ENCODE data around the gene IP6K1.
"Not testable (repeated sequence)": the region's sequence is repeated elsewhere in the genome, so short reads cannot be mapped to it uniquely, and the experiment has no call there.

Gene IP6K1

DNA sequence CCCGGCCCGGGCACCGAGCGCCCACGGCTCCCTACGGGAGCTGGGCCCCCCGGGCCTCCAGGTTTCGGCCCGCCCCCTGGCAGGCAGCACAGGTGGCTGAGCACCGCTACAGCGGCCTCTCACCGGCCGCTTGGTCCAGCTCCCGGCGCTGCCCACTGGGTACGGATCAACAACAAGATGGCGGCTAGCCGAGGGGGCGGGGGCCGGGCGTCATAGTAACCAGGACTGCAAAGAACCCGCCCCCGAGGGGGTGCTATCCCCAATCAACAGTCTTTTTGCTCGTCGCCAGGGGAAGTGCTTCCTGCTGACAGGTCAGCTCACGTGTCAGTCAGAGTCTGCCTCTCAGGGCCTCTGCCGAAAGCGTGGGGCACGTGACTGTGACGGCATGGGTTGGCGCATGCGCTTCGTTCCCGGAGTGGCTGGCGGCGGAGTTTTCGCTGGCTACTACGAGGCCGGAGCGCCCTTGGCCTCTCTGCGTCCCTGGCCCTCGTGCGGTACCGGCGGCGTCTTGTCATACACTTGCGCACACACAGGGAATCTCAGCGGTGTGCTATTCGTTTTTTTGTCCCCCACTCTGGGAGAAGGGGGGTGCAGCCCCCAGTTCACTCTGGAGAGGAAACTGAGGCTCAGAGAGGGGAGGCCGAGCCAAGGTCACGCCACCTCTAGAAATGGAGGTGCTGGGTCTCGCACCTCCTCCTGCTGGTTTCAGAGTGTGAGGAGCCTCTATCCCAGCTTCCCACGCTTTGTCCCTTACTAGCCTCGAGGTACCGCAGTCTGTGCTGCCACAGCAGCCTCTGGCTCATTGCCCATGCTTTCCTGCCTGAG is at the start of gene IP6K1:
Gene IP6K1 (minus strand): TSS at position 186 of the 825 bp plus-strand sequence. CDS start 38,502 bp downstream, outside the sequence.
- peak; percentile 100 for DNase-seq (ENCODE audit: low read depth in 2 of 2)

DNA sequence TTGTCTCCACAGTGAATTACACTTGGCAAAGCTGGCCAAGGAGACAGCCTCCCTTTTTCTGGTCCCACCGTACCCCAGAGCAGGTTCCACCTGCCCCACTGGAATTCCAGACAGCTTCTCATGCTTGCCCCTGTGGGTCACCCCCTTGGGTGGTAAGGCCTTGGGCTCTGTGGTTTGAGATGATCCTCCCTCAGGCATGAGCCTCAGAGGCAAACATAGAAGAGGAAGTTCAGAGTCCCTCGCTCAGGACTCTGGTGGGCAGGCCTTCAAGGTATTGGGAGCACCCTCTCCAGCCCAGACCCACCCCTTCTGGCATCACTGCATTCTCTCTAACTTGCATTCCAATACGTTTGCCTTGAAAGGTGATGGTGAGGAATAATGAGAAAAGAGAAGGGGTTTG is 45.0 kb upstream of the IP6K1 start:
- DNase-seq (ENCODE audit: low read depth in 2 of 2): no peak

DNA sequence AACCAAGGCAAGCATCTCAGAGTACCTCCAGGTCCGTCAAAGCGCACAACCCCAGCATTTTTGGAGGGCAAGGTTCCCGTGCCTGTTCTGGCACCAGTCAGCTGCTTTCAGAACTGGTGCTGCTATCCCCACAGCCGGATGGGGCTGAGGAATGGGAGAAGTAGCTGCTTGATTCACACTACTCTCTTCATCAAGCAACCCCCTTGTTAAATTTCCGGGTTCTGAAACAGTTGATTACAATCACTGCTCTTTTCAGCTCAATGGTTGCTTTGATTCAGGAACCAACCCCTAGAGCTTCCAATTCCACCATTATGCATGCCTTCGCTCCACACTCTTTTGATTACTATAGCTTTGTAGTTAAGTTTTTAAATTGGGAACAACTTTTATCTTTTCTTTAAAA is 39.7 kb upstream of the IP6K1 start:
- no peak for DNase-seq (ENCODE audit: low read depth in 2 of 2)

DNA sequence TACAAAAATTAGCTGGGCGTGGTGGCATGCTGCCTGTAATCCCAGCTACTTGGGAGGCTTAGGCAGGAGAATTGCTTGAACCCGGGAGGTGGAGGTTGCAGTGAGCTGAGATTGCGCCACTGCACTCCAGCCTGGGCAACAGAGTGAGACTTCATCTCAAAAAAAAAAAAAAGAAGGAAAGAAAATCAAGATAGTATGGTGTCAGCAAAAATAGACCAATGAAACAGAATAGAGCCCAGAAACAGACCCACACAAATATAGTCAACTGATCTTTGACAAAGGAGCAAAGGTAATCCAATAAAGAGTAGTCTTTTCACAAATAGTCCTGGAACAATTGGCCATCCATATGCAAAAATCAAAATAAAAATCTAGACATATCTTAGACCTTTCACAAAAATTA is 36.8 kb upstream of the IP6K1 start:
- DNase-seq (ENCODE audit: low read depth in 2 of 2): not testable (repeated sequence)

DNA sequence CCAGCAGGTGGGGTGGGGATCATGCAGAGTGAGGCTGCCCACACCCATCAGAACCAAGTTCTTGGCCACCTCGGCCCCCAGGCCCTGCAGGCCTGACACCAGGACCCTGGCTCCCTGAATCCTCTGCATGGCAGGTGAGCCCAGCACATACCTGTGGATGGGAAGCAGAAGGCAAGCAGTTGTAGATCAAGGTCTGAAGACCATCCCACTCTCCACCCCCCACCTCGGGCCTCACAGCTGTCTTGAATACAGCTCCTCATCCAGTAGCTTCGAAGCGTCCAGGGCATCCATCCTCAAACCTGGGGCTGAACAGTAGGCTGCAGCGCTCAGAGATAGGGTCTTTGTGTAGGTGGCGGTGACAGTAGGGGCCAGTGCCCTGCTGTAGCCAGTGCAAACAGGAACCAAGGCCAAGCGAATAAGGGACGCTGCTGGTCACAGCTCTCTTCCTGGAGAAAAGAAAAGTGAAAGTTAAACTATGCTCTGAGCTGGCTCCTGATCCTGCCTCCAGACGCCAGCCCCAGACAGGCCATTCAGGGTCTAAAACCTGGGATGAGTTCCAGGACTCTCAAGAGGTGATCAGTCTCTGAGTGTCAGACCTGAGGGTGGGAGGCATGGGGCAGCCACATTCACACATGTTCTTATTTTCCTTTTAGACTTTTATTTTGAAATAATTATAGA is 27.3 kb upstream of the IP6K1 start, which contains the start of gene UBA7:
Gene UBA7 (minus strand): TSS at position 457 of the 678 bp plus-strand sequence. CDS start 166 bp downstream, at position 291.
- no peak for DNase-seq (ENCODE audit: low read depth in 2 of 2)

DNA sequence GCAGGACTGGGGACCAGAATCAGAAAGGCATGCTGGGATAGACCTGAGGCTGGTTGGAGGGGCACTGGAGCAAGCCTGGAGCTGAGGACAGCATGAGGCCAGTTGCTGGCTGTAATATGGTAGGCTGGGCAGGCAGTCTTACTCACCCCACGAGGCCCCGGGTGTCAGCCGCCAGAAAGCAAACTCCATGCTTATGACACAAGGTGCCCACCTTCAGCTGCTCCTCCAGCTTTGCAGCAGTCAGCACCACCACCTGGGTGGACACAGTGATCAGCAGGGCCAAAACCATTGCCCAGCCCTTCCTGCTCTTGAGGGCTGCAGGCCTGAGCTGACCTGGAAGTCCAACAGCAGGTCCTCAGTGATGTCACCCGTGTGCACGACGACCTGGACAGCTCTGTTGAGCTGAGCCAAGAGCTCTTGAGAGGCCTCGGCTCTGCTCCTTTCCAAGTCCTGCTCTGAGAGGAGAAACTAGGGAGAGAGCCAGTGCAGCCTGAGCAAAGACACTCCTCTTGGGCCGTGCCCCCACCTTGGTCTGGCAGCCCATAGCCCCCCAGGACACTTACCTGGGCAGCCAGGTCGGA is 26.7 kb upstream of the IP6K1 start:
- DNase-seq (ENCODE audit: low read depth in 2 of 2): no peak

DNA sequence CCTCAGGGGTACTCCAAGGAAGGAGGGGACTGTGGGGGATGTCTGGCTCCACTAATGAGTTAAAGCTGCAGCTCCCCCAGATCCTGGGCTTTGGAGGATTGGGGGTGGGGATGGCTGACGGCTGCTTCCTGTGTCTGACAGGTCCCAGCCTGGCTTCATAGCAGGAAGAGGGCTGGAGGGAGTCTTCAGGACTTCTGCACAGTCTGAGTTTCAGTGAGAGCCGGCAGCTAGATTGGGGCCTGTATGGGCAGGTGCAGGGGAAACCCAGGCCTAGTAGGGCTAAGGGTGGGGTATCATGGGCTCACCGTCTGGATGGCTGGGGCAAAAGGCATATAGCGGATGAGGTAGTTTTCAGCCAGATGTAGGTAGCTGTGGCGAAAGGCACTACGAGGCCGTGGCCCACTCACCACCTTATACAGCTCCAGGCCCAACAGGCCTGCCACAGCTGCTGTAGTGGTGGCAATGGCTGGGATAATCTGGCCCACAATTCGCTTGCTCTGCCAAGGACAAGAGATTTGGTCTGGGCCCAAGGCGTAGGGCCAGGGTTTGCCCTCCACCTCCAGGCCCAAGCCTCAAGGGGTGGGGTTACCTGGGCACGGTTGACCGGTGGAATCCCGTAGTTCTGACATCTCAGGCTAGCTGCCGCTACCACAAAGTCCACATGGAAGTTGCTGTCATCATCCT is 21.2 kb upstream of the IP6K1 start:
- no peak for DNase-seq (ENCODE audit: low read depth in 2 of 2)

DNA sequence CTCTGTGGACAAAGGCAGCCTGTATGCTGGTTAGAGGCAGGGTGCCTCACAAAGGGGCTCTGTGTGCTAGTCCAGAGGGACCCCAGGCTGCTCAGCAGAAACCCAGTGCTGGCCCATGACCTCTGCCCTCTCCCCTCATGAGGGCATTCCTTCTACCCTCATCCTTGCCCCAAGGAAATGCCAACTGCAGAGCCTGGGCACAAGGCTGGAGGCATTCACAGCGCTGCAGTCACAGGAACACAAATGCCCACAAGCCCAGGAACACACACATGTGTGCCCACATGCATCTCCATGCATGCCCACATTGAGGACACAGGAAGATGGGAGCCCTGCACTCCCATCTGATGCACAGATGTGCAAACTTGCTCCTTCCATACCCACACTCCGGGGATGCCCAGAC is 20.5 kb upstream of the IP6K1 start:
- no peak for DNase-seq (ENCODE audit: low read depth in 2 of 2)

DNA sequence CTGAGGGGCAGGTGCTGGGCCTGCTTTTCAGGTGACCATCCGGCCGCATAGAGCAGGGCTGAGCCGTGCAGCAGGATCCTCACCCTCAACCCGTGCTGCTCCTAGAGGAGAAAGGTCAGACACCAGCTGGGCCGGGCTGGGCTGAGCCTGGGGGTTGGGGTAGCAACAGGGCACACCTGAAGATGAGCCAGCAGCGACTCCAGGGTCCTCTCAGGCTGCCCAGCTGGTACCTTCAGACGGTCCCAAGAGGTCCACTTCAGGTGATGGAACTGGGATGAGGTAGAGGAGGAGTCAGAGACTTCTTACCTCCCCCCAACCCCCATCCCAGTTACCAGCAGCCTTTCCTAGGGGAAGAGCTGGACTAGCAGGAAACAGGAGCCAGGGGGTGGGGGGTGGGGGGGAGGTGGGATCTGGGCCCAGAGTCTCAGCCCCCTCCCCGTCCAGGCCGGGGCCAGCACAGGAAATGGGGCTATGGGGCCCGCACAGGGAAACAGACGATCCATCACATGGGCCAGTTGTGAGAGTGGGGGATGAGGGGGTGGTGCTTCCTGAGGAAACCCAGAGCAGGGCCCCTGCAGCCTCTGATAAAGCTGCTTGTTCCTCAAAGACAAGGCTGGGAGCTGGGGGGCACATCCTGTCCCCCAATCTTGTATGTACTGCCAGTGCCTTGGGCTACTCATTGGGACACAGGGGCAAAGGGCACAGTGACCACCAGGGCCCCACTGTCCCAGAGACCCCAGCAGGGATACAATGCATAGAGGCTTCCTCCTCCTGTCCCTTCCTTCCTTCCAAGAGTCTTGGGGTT is 19.8 kb upstream of the IP6K1 start:
- DNase-seq (ENCODE audit: low read depth in 2 of 2): no peak

DNA sequence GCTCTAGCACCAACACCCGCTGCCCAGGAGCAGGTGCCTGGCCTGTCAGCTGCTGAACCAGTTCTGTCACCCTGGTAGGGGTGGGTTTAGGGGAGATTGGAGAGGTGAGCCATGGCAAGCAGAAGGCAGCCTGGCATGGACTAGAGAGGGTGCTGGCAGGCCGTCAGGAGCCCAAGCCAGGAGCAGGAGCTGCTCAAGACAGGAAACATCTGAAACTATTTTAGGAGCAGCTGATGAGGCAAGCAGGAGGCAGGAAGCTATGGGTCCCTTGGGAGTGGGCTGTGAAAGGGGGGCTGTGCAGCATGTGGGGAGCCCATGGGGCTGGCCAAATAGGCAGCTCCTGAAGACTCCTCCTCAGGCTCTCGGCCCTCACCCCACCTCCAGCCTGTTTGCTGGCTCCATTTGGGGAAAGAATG is 19.0 kb upstream of the IP6K1 start:
- no peak for DNase-seq (ENCODE audit: low read depth in 2 of 2)

DNA sequence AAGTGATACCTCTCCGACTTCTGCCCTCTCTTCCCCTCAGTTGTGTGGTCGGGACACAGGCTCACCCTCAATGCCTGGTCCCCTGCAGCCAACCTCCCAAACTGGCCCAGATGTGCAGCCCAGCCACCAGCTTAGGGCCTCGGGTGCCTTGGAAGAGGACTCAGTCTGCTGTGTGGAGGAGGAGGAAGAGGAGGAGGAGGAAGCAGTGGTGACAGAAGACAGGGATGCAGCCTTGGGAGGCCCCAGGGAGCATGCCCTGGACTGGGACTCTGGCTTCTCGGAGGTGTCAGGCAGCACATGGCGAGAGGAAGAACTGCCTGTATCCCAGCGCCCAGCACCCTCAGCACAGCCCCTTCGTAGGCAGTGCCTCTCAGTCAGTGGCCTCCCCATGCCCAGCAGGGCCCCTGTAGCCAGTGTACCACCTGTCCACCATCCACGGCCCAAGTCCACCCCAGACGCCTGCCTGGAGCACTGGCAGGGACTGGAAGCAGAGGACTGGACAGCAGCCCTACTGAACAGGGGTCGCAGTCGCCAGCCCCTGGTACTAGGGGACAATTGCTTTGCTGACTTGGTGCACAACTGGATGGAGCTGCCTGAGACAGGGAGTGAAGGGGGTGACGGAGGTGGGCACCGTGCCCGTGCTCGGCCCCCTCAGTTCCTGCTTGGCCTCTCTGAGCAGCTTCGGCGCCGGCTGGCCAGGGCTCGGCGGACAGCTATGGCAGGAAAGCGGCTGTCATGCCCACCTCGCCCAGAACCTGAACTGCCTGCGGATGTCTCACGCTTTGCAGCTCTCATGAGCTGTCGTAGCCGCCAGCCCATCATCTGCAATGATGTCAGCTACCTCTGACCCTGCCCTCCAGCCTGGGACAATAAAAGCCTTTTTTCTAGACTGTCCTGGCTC is 18.0 kb upstream of the IP6K1 start:
- no peak for DNase-seq (ENCODE audit: low read depth in 2 of 2)

DNA sequence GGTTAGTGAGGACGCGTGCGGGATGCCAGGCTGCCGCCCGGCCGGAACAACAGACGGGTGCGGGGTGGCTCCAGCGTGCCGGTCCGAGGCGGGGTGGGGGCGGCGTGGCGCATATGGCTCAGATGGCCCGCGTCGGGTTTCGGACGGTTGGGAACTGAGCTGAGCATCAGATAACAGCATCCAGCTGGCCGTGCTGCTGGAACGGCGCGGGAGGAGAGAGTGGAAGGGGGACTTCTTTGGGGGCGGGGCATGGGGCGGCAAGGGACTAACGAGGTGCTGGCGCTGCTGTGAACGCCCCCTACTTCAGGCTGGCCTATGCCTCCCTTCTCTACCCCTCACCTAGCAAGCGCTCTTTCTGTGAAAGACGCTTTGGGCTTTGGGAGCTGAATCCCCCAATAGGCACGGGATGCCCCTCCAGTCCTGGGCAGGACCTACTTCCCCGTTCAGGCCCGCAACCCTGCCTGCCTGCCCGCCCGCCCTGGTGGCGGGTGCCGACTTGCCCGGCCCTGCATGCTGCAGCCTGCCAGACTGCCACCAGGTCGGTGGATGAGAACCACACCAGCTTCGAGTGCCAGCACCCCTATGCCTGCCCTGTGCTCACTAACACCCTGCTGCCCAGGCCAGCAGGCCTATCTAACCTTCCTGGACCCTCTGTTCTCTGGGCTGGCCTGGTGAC is 17.3 kb upstream of the IP6K1 start:
- no peak for DNase-seq (ENCODE audit: low read depth in 2 of 2)

DNA sequence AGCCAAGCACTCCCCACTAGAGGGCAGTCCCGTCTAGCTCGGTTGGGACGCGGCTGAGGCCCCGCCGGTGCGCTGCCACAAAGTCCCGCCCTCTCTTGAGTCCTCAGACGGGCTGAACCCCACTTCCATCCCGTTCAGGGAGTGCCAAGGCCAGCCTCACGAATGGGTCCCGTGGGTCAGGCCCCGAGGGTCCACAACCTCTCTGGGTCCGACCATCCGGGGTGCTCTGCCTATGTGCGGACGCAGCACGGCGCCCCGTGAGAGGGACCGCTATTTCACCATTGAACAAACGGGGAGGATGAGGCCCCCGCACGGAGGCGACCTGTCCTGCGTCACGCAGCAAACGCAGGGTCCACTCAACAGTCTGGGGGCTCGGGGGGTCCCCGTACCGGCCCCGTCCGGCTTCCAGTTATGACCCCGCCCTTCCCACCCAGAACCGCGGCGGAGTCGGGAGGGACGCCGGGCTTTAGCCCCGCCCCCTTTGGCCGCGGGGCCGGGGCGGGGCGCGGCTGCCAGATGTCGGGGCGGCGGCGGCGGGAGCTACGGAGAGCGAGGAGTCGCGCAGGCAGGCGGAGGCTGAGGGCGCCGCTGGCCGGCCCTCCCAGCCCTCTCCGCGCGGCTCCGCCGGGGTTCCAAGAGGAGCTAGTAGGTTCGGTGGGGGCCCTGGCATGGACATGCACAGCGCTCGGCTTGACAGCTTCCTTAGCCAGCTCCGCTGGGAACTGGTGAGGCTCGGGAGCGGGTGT is 16.6 kb upstream of the IP6K1 start, which contains the start of gene INKA1:
Gene INKA1 (plus strand): TSS at position 543 of the 746 bp plus-strand sequence. CDS start 132 bp downstream, at position 675.
- DNase-seq (ENCODE audit: low read depth in 2 of 2): peak; percentile 75 to 77

DNA sequence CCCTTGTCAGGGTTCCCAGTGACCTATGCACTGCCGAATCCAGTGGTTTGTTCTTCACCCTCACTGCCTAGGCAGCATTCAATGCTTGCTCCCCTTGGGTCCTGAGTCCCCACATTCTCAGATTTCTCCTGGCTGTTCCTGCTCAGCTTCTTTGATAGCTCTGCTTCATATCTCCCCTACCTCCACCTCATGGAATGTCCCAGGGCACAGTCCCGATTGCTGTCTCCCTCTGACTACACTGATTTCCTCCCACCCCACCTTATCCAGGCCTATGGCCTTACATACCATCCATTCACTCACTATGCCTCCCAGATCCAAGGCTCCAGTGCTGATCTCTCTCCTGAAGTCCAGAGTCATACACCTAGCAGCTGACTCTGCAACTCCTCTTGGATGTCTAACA is 14.8 kb upstream of the IP6K1 start:
- no peak for DNase-seq (ENCODE audit: low read depth in 2 of 2)

DNA sequence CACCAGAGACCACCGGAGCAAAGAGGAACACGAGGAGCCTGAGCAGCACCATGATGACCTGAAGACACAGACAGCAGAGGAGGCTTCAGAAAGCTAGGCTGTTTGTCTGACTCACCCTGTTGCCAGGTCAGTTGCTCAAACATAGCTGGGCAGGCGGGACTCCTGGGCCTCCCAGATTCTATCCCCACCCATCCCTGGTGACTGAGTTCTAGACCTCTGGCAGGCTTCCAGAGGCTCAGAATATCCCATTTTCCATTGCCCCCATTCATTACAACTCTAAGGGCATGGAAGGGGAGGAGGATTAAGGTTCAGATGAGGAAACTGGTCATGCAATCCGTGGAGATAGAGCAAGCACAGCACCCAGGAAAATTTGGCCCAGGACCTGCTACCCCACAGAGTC is 13.4 kb upstream of the IP6K1 start, which contains the start of gene CDHR4:
Gene CDHR4 (minus strand): TSS at position 113 of the 400 bp plus-strand sequence. CDS start 61 bp downstream, at position 52.
- no peak for DNase-seq (ENCODE audit: low read depth in 2 of 2)

DNA sequence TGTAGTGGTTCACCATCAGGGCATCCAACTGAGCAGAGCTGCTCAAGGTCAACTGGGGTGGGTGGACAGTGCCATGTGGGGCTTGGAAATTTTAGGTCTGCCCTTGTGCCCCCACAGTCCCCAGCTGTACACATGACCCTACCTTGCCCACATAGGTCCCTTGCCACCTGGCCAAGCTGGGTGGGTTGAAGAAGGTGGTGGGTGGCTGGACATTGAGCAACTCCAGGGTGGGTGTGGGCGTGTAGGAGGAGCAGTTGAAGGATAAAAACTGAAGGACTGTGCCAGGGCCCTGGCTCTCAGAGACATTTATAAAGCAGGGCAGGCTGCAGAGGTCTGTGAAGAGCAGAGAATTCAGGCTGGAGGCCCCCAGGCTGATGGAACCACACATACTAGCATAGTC is 12.8 kb upstream of the IP6K1 start:
- DNase-seq (ENCODE audit: low read depth in 2 of 2): no peak

DNA sequence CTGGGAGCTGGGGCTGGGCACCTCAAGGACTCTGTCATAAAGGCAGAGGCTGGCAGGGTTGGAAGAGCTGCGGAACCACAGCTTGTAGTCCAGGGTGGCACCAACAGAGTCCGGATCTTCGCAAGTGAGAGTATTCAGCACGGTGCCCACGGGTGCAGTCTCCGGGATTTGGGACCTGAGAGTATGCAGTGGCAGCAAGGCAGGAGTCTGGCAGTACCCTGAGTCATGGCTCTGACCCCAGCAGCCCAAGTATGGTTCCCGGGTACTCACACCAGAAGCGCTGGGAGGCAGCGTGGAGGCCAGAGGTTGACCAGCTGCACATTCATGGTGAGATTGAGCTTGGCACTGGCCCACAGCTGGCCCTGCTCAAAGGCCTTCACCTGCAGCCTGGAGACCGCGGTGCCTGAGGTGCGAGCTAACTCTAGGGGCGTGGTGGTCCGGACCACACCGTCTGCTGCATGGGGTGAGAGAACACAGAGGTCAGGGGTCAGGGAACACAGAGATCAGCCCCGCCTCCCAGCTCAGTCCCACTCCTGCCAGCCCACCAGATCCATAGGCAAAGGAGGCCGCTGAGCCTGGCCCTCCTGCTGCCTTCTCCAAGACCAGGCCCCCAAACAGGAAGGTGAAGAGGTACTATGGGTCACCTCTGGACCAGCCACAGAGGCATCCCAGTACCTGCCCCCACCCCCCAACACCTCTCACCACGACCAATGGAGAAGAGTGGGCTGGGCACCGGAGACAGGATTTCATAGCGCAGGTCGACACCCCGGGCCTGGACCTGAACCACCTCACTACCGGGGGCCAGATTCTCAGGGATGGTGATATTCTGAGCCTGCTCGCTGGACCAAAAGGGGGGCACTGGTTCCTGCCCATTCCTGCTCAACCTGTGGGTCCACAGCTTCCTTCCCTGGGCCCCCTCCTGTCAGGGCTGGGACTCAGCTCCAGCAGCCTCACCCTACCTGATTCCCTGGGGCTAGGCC is 8.9 kb upstream of the IP6K1 start:
- no peak for DNase-seq (ENCODE audit: low read depth in 2 of 2)
